HG03196 (cell line): ENCODE data around the gene GNB5.
"Not testable (repeated sequence)": the region's sequence is repeated elsewhere in the genome, so short reads cannot be mapped to it uniquely, and the experiment has no call there.

Experiments used
- ATAC-seq: cut with Tn5 transposase; IDR thresholded peaks from one replicate; pipeline ENCODE4 v1.9.1; 2021; ENCODE audit not compliant: unreplicated experiment

GNB5 gene

GRCh38 chr15:52191207-52191606 is at the start of gene GNB5:
Gene GNB5, minus strand, starts transcription at chr15:52191392. Its CDS starts 6,716 bp downstream, at chr15:52184676.
- no peak for ATAC-seq

DNA sequence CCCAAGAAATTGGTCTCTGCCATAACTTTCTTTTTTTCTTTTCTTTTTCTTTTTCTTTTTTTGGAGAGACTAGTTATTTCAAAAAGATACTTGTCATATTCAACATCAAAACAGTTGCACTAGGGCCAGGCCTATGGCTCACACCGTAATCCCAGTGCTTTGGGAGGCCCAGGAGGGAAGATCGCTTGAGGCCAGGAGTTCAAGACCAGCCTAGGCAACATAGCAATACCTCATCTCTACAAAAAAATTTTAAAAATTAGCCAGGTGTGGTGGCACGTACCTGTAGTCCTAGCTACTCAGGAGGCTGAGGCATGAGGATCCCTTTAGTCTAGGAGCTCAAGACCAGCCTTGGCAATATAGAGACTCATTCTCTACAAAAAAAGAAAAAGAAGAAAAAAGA is 49.0 kb upstream of the GNB5 start:
- ATAC-seq: no peak

DNA sequence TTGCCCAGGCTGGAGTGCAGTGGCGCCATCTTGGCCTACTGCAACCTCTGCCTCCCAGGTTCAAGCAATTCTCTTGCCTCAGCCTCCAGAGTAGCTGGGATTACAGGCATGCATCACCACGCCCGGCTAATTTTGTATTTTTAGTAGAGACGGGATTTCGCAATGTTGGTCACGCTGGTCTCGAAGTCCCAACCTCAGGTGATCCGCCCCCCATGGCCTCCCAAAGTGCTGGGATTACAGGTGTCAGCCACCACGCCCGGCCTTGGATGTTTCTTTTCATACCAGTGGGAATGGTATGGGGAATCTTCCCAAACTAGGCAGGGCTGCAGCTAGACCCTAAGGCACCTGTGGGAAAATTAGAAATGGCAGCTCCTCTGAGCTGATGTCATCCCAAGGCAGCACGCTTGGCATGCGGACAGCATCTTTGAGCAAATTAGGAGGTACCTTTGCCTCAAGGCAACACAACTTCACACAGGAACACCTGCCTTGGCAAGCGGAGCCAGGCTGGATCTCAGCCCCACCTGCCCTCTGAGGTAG is 47.9 kb upstream of the GNB5 start:
- not testable (repeated sequence) for ATAC-seq

- no peak for ATAC-seq
These were observed 47.0 kb upstream of the GNB5 start for GRCh38 chr15:52238149-52238548.

GRCh38 chr15:52236013-52236412 is 44.8 kb upstream of the GNB5 start:
- no peak for ATAC-seq

GRCh38 chr15:52234596-52235541 is 43.7 kb upstream of the GNB5 start:
- ATAC-seq: peak; percentile 40

- no peak for ATAC-seq
These were observed 42.2 kb upstream of the GNB5 start for GRCh38 chr15:52233405-52233804.

- ATAC-seq: peak; percentile 56
These were observed 41.1 kb upstream of the GNB5 start for GRCh38 chr15:52232327-52232726.

DNA sequence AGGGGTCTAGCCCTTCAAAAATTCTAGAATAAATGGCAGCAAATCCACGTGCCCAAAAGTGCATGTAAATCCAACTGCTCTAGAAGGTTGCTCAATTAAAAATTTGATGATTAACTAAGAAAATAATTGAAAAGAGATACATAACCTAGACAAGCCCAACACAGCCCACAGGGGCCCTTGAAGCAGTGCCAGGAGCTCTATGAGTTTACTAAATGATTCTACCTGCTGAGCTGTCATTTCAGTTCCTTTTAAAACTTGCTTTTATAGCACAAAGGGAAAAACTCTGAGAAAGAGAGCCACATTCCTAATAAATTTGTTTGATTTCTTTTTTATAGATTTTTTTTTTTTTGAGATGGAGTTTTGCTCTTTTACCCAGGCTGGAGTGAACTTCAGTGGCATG is 38.9 kb upstream of the GNB5 start:
- no peak for ATAC-seq

DNA sequence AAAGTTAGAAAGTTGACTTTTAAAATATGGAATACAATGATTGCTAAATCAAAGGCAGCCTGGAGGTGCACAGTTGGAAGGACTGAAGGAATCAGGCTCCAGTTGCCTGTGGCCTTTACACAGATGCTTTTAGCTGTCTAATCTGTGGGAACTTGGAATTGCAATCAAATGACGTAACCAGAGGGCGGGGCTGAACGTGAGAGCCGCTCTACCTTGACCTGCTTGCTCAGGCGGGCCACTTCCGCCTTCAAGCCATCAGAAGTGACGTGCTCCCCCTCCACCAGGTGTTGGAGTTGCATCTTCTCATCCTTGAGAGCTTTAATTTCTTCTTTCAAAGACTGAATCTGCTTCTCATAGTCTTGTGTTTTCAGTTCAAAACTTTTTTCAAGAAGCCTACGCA is 37.7 kb upstream of the GNB5 start:
- ATAC-seq: no peak

DNA sequence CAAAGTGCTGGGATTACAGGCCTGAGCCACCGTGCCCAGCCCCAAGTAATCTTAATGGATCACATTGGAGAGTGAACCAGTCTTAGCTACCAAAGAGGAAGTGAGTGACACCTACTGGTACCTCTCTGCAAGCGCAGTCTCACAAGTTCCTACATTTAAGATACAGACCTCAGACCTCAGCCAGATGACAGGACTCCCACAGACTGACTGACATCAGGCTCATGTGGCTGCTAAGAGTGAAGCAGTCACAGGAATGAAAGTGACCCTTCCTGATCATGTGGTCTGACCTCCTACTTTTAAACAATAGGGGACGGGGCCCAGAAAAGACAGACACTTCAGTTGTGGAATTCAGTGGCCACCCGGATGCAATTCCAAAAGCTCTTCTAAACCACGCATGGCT is 36.3 kb upstream of the GNB5 start:
- peak; percentile 71 for ATAC-seq

DNA sequence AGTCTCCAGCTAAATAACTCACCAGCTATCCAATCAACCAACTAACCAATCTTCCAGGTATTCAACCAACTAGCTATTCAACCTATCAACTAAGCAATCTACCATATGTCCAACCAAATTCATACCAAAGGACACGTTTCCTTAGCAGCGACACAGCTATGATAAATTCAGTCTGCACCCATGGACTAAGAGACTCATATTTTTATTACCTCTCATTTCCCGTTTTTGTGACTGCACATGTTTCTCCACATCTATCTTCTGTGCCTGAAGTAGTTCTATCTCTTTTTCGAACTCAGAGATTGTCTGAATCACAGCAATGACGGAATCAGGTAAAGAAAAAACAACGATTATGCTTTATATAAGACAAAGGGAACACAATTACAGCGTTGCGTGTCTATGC is 34.0 kb upstream of the GNB5 start:
- ATAC-seq: no peak

GRCh38 chr15:52224211-52224610 is 33.0 kb upstream of the GNB5 start:
- no peak for ATAC-seq

DNA sequence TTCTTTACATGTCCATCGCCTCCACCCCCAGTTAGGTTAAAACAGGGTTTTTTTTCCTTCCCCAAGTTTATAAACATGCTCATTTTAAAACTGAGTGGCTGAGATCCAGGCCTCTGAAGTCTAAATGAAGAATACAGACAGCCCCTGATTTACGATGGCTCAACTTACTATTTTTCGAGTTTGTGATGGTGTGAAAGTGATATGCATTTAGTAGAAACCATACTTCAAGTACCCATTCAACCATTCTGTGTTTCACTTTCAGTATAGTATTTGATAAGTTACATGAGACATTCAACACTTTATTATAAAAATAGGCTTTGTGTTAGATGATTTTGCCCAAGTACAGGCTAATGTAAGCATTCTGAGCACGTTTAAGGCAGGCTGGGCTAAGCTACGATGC is 30.5 kb upstream of the GNB5 start:
- ATAC-seq: no peak

DNA sequence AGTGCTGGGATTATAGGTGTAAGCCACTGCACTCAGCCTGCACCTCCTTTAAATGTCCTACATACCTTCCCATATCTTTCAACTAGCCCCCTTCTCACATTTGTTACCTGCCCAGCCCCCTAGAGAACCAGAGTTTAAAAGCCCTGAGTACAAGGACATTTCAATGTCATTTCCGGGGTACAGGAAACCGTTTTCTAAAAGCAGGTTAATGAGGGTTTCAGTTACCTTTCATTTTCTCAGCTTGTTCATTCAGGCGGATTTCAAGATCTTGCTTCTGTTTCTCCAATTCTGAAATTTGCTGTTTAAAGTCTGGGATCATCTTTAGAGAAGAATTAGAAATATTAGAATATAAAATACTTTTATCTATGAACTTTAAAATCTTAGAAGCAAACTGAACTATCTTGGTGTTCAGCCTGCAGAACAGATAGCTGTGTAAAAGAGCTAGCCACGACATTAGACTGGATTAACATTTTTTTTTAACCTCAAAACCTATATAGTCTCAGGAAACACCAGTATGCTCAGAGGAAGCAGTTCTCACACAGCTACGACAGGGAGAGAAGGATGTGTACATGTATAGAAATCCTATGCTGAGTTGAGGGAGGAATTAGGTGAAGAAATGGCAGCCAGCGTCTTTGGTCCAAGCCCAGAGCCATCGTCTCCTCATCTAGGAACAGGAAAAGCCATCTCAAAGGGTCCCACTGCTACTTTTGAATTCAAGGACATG is 29.9 kb upstream of the GNB5 start:
- no peak for ATAC-seq

DNA sequence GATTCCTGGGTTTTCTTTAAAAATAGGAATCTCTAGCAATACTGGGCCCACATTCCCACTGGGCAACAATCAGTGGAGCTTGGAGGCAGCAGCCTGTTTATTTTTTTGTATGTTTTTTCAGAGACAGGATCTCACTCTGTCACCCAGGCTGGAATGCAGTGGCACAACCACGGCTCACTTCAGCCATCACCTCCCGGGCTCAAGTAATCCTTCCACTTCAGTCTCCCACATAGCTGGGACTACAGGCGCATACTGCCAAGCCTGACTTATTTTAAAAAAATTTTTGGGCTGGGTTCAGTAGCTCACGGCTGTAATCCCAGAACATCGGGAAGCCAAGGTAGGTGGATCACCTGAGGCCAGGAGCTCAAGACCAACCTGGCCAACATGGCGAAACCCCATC is 29.1 kb upstream of the GNB5 start:
- ATAC-seq: no peak

DNA sequence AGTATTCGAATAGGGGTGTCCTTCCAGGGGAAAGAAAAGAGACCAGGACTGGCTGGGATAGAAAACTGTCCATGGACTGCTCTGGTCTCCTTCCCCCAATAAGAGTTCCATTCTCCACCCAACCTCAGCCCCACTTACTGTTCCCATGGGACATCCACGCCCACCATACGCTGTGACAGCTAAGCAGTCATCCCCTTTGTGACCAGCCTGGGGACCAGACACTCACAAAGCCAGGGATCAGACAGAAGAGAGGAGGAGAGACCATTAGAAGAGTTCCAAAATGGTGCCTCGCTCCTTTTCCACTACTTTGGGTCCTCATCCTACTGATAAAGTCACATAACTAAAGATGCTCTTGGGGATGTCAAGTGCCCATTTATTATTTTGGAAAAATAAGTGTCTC is 27.6 kb upstream of the GNB5 start:
- ATAC-seq: no peak

DNA sequence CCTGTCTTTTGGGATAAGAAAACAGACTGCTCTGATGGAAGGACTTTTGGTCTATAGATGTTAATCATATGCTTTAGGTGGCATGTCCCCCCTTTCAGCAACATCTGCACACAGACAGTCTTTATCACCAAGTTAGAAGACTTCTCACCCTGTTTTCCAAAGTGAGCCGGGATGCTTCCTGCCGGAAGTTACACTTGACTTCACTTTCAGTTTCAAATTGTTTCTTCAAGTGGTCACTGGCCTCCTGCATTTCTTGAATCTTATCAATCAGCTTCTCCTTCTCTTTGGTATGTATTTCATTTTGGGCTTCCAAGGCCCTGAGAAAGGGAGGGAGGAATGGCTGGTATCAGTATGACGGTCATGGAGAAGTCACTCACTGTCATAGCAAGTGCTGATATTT is 27.2 kb upstream of the GNB5 start:
- no peak for ATAC-seq

- no peak for ATAC-seq
These were observed 26.0 kb upstream of the GNB5 start for GRCh38 chr15:52217186-52217585.

DNA sequence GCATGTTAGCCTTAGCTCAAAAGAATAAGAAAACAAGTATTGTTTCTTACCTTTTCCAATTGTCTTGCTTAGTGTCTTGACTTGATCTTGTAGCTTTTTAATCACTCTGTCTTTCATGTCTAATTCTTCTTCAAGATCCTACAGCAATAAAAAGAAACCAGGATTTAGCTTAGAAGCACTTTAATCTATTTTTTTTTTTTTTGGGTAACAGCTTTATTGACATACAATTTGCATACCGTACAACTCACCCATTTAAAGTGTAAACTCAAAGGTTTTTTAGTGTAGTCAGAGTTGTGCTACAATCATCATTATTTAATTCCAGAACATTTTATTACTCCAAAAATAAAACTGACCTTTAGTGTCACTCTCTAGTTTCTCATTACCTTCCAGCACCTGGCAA is 23.4 kb upstream of the GNB5 start:
- ATAC-seq: no peak

- no peak for ATAC-seq
These were observed 22.0 kb upstream of the GNB5 start for GRCh38 chr15:52213206-52213605.
